NCI-H748 (cell line): ENCODE data around the gene INPP1.
"Not testable (repeated sequence)": the region's sequence is repeated elsewhere in the genome, so short reads cannot be mapped to it uniquely, and the experiment has no call there.

ENCODE experiments used
- DNase-seq: peaks from one replicate; lab custom pipeline; 2025; ENCODE audit not compliant: unreplicated experiment; lab: John Stamatoyannopoulos, UW

INPP1 gene

GRCh38 chr2:190343536-190344275 is at the start of gene INPP1:
INPP1 (plus strand) TSS chr2:190343589; CDS start chr2:190360103, 16,514 bp downstream.
- DNase-seq = peak; percentile 85

GRCh38 chr2:190297880-190298279 is 45.5 kb upstream of the INPP1 start:
- DNase-seq = not testable (repeated sequence)

GRCh38 chr2:190301032-190301431 is 42.4 kb upstream of the INPP1 start:
- no peak for DNase-seq

- no peak for DNase-seq
These were observed 41.3 kb upstream of the INPP1 start for GRCh38 chr2:190302052-190302451.

GRCh38 chr2:190303647-190304046 is 39.7 kb upstream of the INPP1 start:
- DNase-seq = no peak

GRCh38 chr2:190304404-190304803 is 39.0 kb upstream of the INPP1 start:
- no peak for DNase-seq

GRCh38 chr2:190308031-190308430 is 35.4 kb upstream of the INPP1 start:
- DNase-seq = no peak

- DNase-seq = no peak
These were observed 31.3 kb upstream of the INPP1 start for GRCh38 chr2:190311893-190312634.

- DNase-seq = not testable (repeated sequence)
These were observed 30.8 kb upstream of the INPP1 start for GRCh38 chr2:190312635-190313025.

GRCh38 chr2:190313880-190314279 is 29.5 kb upstream of the INPP1 start:
- DNase-seq = no peak

GRCh38 chr2:190315273-190315672 is 28.1 kb upstream of the INPP1 start:
- DNase-seq = peak; percentile 17

- DNase-seq = no peak
These were observed 24.9 kb upstream of the INPP1 start for GRCh38 chr2:190318514-190318913.

- DNase-seq = peak; percentile 60
These were observed 24.3 kb upstream of the INPP1 start for GRCh38 chr2:190318931-190319554.

GRCh38 chr2:190319555-190320498 is 23.6 kb upstream of the INPP1 start, which contains the start of gene HIBCH:
HIBCH (minus strand) TSS chr2:190319826; CDS start chr2:190319750, 76 bp downstream.
- DNase-seq = peak; percentile 100

- no peak for DNase-seq
These were observed 22.7 kb upstream of the INPP1 start for GRCh38 chr2:190320696-190321095.

- no peak for DNase-seq
These were observed 20.0 kb upstream of the INPP1 start for GRCh38 chr2:190323406-190323805.

- no peak for DNase-seq
These were observed 17.8 kb upstream of the INPP1 start for GRCh38 chr2:190325588-190325987.

GRCh38 chr2:190327867-190328572 is 15.4 kb upstream of the INPP1 start:
- DNase-seq = no peak

GRCh38 chr2:190328573-190329147 is 14.7 kb upstream of the INPP1 start:
- no peak for DNase-seq

GRCh38 chr2:190333395-190333794 is 10.0 kb upstream of the INPP1 start:
- DNase-seq = no peak
